Omental fat pad (tissue), 4 donors: Measurements from ENCODE around the gene CXCL14. TPM values are rescaled to one million over a fixed set of nuclear protein-coding genes. Genes with fewer than 3 reads are reported as not detected.

Experiments
- ATAC-seq: fragments of 150-250 bp; one replicate; pipeline ENCODE4 v1.9.1; 2016; ENCODE audit warnings: mild to moderate bottlenecking, moderate library complexity; ENCODE audit not compliant: low FRiP score
- DNase-seq: peaks from one replicate; pipeline ENCODE4 v3.0.0-alpha.2; 2019; ENCODE audit warnings: low spot score
- CTCF ChIP-seq, 3 donors: fragments of 450-650 bp; IDR thresholded peaks; one replicate each; pipeline ENCODE4 v1.5.1; 2016 to 2017; ENCODE audit warnings: antibody characterized with exemption in 3 of 3, mild to moderate bottlenecking in 3 of 3, moderate library complexity in 2 of 3
- total RNA-seq, 4 donors: library from RNA; depleted of rRNA; stranded (reverse); fragments of >200 nt; gene quantifications; one replicate each; pipeline ENCODE4 v1.1.0, GENCODE V29; 2016

The CXCL14 gene
- total RNA-seq, 4 donors from 2014 or later = 22.2 to 195 (median 32.1) TPM

GRCh38 chr5:135598691-135599395 is 20.1 kb upstream of the CXCL14 start:
- DNase-seq = no peak
- no peak for TF ChIP-seq CTCF (IDR thresholded peaks at IDR 0.05)
- ATAC-seq = no peak

DNA sequence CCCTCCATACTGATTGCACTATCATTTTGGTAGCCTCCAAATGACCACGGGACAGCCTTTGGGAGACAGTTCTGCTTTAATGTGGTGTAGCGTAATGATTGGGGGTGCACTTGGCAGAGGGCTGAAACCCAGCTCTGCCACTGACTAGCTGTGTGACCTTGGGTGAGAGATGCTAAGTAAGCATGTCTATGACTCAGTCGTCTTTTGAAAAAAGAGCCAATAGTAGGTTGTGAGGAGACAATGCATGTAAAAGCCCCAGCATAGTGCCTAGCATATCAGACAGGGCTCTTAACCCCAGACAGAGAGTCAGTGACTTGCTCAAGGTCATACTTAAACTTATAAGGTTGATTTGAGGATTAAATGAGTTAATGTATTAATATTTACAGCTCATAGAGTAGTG is 18.0 kb upstream of the CXCL14 start:
- ATAC-seq = no peak
- TF ChIP-seq CTCF (IDR thresholded peaks at IDR 0.05) = no peak
- DNase-seq = no peak

GRCh38 chr5:135596157-135596763 is 17.5 kb upstream of the CXCL14 start:
- no peak for TF ChIP-seq CTCF (IDR thresholded peaks at IDR 0.05)
- ATAC-seq = no peak

GRCh38 chr5:135594416-135594960 is 15.7 kb upstream of the CXCL14 start:
- no peak for TF ChIP-seq CTCF (IDR thresholded peaks at IDR 0.05)
- ATAC-seq = no peak
- no peak for DNase-seq

More at GRCh38 chr5:135596157-135596763, 17.5 kb upstream of the CXCL14 start:
- no peak for DNase-seq

- no peak for ATAC-seq
- no peak for DNase-seq
- TF ChIP-seq CTCF (IDR thresholded peaks at IDR 0.05) = no peak
Observed at GRCh38 chr5:135593886-135594285, 15.1 kb upstream of the CXCL14 start.

DNA sequence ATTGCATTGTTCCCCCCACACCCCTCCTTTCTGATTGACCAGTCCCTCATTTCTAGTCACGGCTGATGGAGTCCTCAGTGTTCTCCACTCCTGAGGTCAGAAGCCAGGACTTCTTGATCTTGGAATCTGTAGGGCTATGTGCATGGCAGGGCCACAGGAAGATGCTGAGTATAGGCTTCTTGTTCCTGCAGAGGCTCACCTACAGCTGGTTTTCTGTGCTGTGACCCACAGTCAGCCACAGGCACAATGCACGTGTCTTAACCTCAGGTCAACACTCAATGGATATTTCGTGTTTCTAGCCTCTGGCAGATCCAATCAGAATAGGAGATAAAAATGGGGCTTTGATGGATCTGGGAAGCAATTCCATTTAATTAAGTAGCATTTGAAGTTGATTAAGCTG is 14.3 kb upstream of the CXCL14 start:
- DNase-seq = no peak
- no peak for ATAC-seq
- TF ChIP-seq CTCF (IDR thresholded peaks at IDR 0.05) = no peak
